Heart left ventricle (tissue), 16 donors: ENCODE data around the gene TOX2. TPM values are rescaled to one million over a fixed set of nuclear protein-coding genes. Genes with fewer than 3 reads are reported as not detected.
A peak's percentile ranks its signal among the peaks of the same experiment; 100 is the strongest.

ENCODE experiments used
- ATAC-seq, 4 donors: fragments of 200-7000 bp; cut with Tn5 transposase; one replicate each; pipeline ENCODE4 v1.9.1; 2020 to 2022; ENCODE audit warnings: moderate library complexity in 4 of 4, mild to moderate bottlenecking in 3 of 4, moderate number of reproducible peaks in 1 of 4
- DNase-seq, 5 donors: peaks; one replicate each; pipeline ENCODE4 v3.0.0-alpha.2; 2020
- H3K27ac ChIP-seq, 12 donors: fragments of 200-600 bp; sonication (generic) in 4 of 12; one replicate each; pipeline versions ENCODE4 v1.5.0 to v1.8.0; 2016 to 2022; ENCODE audit warnings: mild to moderate bottlenecking in 2 of 12
- H3K27me3 ChIP-seq, 9 donors: fragments of 200-600 bp; sonication (generic) in 2 of 9; one replicate each; pipeline versions ENCODE4 v1.5.1 to v1.8.0; 2016 to 2022; ENCODE audit warnings: mild to moderate bottlenecking in 3 of 9
- H3K36me3 ChIP-seq, 9 donors: fragments of 200-600 bp; sonication (generic) in 2 of 9; one replicate each; pipeline versions ENCODE4 v1.5.0 to v1.8.0; 2018 to 2022; ENCODE audit warnings: mild to moderate bottlenecking in 2 of 9
- H3K4me1 ChIP-seq, 12 donors: fragments of 200-600 bp; sonication (generic) in 4 of 12; one replicate each; pipeline versions ENCODE4 v1.5.0 to v1.8.0; 2016 to 2022; ENCODE audit warnings: mild to moderate bottlenecking in 3 of 12
- H3K4me3 ChIP-seq, 12 donors: fragments of 200-600 bp; sonication (generic) in 4 of 12; one replicate each; pipeline versions ENCODE4 v1.5.0 to v1.8.0; 2017 to 2022; ENCODE audit warnings: mild to moderate bottlenecking in 9 of 12, moderate library complexity in 4 of 12
- H3K9me3 ChIP-seq, 12 donors: fragments of 200-600 bp; sonication (generic) in 4 of 12; one replicate each; pipeline versions ENCODE4 v1.5.0 to v1.8.0; 2016 to 2022; ENCODE audit warnings: mild to moderate bottlenecking in 1 of 12
- POLR2A ChIP-seq, 2 donors: fragments of 450-650 bp; IDR thresholded peaks; one replicate each; pipeline ENCODE4 v1.6.1; 2017; ENCODE audit warnings: antibody characterized with exemption in 2 of 2, mild to moderate bottlenecking in 2 of 2, moderate library complexity in 2 of 2
- WGBS, 4 donors: extraction: QIAGEN DNeasy Blood & Tissue Kit in 2 of 4; methylation state at CpG; one replicate each; pipeline versions ENCODE4 v1.1.5 to v1.1.7; 2013 to 2018; 5-methylcytosine and 5-hydroxymethylcytosine counted together
- intact Hi-C, 10 donors: fragments of 100-400 bp; cut with DNase I; formaldehyde crosslinking; loops; one replicate each; pipeline versions ENCODE4 v1.11.1 to v1.14.2; 2022
- polyA plus RNA-seq, 2 donors: library from polyadenylated mRNA; stranded (reverse); fragments of 200-250 nt; gene quantifications; one replicate each; pipeline ENCODE4 v1.2.3, GENCODE V29; 2013
- total RNA-seq, 9 donors: library from RNA; depleted of rRNA in 2 of 9; stranded (reverse); fragments of >200 nt in 2 of 9; fragmentation: NEBNext Ultra II Directional in 3 of 9; extraction: Animal tissue kit (Norgen Biotek cat#: 25700) in 3 of 9; gene quantifications; one replicate each; pipeline versions ENCODE4 v1.1.0 to v1.2.4, GENCODE V29; 2016 to 2023
- TF ChIP-seq, protein P1 (sequence below), 12 donors: fragments of 200-600 bp; sonication (generic) in 4 of 12; IDR thresholded peaks; one replicate each; pipeline versions ENCODE4 v1.5.0 to v1.8.0; 2018 to 2022; ENCODE audit warnings: antibody characterized with exemption in 12 of 12, mild to moderate bottlenecking in 5 of 12
- donor health status: ischemic (EF 13 %, LVEDD 7.1; RV severe dilation, severe dysfunction).
- donor health status: healthy with polysubstance abuse.
- donor health status: DM: no; HTN: yes; CAD: no.
- donor health status: DM: no; HTN: no; CAD: no.
- donor health status: ischemic (EF 25% LVEDD 6.9; RV normal size, moderate dysfunction).
- donor health status: ischemic (EF 25% LVEDD 5.7; RV mildly dilated, moderate dysfunction).
- donor health status: healthy.
- donor health status: DM: yes; HTN: yes; CAD: no.
- donor health status: ischemic (EF 35%, LVEDD 5.7; RV mildly dilated, moderate dysfunction).
- donor health status: nonischemic (EF 11% LVEDD 7.7; RV severe dilation, severe dysfunction).
- donor health status: DM: yes; HTN: yes; CAD: no.
- donor health status: PGD.
- donor health status: ischemic (EF 29% LVEDD 5.4; RV normal size, mild dysfunction).
- donor health status: nonischemic (EF 23%, LVEDD 6.1; RV moderate dilation, normal function).

Gene TOX2
- total and polyA plus RNA-seq, 11 donors = 0.53 to 3.0 (median 0.91) TPM

DNA sequence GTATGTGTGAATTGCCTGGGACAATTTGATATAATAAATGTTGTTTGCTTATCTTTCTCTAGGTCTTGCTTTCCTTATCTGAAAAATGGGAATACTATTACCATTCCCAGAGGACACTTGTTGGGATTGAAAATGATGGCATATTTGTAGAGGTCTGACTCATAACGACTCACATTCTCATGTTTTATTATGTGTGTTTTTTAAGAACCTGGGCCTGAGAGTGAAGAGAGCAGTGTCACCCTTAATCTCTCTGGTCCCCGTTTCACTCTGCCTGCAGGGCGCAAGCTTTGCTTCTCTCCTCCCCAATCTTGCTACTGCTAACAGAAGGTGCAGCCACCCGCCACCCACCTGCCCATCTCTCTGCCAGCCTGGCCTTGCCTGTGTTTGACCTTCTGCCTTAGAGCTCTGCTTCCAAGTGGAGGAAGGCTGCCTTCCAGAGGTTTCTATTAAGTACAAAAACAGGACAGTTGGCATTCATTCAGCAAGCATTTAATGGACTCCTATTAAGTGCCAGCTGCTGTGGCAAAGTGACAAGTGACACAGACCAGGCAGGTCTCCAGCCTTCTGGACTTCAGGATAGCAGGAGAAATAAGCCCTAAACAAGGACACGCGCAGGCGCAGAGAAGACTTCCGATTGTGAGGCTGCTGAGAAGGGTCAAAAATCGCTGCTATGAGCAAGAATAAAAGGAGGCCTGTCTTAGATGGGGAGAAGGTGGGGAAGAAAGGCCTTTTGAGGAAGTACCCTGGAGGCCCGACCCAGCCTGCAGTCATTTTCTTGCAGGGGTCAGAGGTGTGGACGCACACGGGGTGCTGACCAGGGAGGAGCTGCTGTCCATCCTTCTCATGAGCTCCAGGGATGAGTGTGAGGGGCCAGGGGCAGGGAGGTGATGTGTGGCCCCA lies 159.8 kb downstream of the TOX2 start:
- DNase-seq (peak; percentile 41 to 88 (median 77)), ATAC-seq (peak; percentile 88 to 94 (median 92))
- WGBS, 4 donors = 51 to 70% (median 59%) methylated on average over 12 of the region's 12 CpGs
- no peaks in the 10 kb centered on the region for H3K36me3 ChIP-seq
- H3K27ac ChIP-seq = peak overlapping the region in 10 of 12 donors; percentile 6 to 62 (median 48)
- H3K27me3 ChIP-seq = peaks cover 0 to 7% (median 0%) of the 10 kb centered on the region in 9 donors
- H3K9me3 ChIP-seq = no peaks in the 10 kb centered on the region
- H3K4me3 ChIP-seq = no peak overlapping the region
- intact Hi-C loops = loop anchor here in 6 of 10 donors (2.0 to 10.0 kb wide), 7 partner anchors 227 to 627 kb away; no protein-coding TSS in a partner anchor
- TF ChIP-seq POLR2A (IDR thresholded peaks at IDR 0.05) = no peak
- TF ChIP-seq, protein P1, sequence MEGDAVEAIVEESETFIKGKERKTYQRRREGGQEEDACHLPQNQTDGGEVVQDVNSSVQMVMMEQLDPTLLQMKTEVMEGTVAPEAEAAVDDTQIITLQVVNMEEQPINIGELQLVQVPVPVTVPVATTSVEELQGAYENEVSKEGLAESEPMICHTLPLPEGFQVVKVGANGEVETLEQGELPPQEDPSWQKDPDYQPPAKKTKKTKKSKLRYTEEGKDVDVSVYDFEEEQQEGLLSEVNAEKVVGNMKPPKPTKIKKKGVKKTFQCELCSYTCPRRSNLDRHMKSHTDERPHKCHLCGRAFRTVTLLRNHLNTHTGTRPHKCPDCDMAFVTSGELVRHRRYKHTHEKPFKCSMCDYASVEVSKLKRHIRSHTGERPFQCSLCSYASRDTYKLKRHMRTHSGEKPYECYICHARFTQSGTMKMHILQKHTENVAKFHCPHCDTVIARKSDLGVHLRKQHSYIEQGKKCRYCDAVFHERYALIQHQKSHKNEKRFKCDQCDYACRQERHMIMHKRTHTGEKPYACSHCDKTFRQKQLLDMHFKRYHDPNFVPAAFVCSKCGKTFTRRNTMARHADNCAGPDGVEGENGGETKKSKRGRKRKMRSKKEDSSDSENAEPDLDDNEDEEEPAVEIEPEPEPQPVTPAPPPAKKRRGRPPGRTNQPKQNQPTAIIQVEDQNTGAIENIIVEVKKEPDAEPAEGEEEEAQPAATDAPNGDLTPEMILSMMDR (IDR thresholded peaks at IDR 0.05) = no peak
- peaks cover 0 to 25% (median 1%) of the 10 kb centered on the region in 12 donors for H3K4me1 ChIP-seq

DNA sequence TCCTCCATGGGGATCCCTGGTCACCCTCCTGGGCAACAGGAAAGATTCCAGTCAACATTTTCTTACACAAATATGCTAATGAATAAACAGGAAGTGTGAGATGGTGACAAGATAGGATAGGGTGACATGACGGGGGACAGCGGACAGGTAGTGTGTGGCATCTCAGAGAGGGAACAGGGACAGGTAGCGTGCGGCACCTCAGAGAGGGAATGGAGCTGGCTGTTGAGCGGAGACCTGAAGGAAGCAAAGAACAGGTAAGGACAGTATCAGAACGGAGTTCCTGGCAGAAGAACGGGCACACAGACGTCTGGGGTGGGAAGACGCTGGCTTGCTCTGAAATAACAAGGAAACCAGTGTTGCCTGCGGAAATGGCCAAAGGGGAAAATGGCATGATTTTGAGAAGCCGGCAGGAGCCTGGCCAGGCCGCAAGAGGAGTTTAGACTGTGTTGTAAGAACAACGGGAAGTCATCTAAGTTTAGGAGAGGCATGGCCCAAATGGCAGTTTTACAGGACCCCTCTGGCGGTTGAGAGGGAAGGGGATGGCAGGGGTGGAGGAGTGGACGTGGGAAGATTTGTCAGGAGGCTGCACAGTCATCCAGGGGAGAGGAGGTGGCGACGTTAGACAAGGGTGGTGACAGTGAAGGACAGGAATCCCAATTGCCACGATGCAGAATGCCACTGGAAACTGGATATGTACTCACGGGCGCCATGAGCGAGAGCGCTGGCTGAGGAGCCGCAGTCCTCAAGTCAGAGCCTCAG lies 160.7 kb downstream of the TOX2 start:
- peaks cover 0 to 7% (median 0%) of the 10 kb centered on the region in 9 donors for H3K27me3 ChIP-seq
- no peaks in the 10 kb centered on the region for H3K9me3 ChIP-seq
- H3K4me3 ChIP-seq = no peak overlapping the region
- ATAC-seq (no peak), DNase-seq (no peak)
- no peaks in the 10 kb centered on the region for H3K36me3 ChIP-seq
- intact Hi-C loops = loop anchor here in 5 of 10 donors (2.0 to 10.0 kb wide), 6 partner anchors 228 to 628 kb away; no protein-coding TSS in a partner anchor
- peaks cover 0 to 16% (median 1%) of the 10 kb centered on the region in 12 donors for H3K4me1 ChIP-seq
- H3K27ac ChIP-seq = peak overlapping the region in 8 of 12 donors; percentile 6 to 62 (median 50)
- WGBS, 4 donors = 87 to 90% (median 88%) methylated on average over 23 of the region's 23 CpGs
- no peak for TF ChIP-seq POLR2A (IDR thresholded peaks at IDR 0.05)
- TF ChIP-seq, protein P1 (IDR thresholded peaks at IDR 0.05) = no peak

DNA sequence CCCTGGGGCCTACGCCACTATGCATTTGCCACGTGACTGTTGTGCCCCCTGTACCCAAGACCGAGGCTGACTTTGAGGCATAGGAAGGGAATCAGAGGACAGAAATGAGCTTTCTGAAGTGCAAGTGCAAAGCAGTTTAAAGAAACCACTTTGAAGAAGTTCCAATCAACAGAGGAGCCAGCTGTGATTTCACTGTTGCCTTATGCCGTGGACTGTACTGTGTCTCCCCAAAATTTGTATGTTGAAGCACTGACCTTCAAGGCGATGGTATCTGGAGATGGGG lies 161.2 kb downstream of the TOX2 start:
- TF ChIP-seq POLR2A (IDR thresholded peaks at IDR 0.05) = no peak
- TF ChIP-seq, protein P1 (IDR thresholded peaks at IDR 0.05) = no peak
- Histone ChIP-seq H3K27me3 (peaks cover 0 to 7% (median 0%) of the 10 kb centered on the region in 9 donors), H3K36me3 (no peaks in the 10 kb centered on the region), H3K9me3 (no peaks in the 10 kb centered on the region), H3K4me3 (no peak overlapping the region), H3K4me1 (peaks cover 0 to 18% (median 1%) of the 10 kb centered on the region in 12 donors), H3K27ac (no peak overlapping the region)
- no peak for ATAC-seq
- intact Hi-C loops = loop anchor here in 5 of 10 donors (2.0 to 10.0 kb wide), 6 partner anchors 229 to 629 kb away; no protein-coding TSS in a partner anchor
- DNase-seq = no peak
- WGBS, 4 donors = 91 to 96% (median 93%) methylated on average over 5 of the region's 5 CpGs

DNA sequence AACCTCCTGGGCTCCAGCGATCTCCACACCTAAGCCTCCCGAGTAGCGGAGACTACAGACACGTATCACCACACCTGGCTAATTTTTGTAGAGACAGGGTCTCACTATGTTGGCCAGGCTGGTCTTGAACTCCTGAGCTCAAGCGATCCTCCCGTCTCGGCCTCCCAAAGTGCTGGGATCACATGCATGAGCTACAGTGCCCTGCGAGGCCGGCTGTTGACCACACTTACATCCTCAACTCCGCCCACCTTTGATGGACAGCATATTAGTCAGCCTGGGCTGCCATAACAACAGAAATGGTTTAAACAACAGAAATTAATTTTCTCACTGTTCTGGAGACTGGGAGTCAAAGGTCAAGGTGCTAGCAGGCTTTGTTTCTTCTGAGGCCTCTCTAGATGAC lies 164.6 kb downstream of the TOX2 start:
- TF ChIP-seq POLR2A (IDR thresholded peaks at IDR 0.05) = no peak
- TF ChIP-seq, protein P1 (IDR thresholded peaks at IDR 0.05) = no peak
- ATAC-seq (no peak), DNase-seq (no peak)
- H3K4me3 ChIP-seq = no peak overlapping the region
- no peak overlapping the region for H3K27ac ChIP-seq
- H3K27me3 ChIP-seq = no peaks in the 10 kb centered on the region
- intact Hi-C loops = loop anchor here in 5 of 10 donors (2.0 to 10.0 kb wide), 6 partner anchors 232 to 632 kb away; no protein-coding TSS in a partner anchor
- WGBS, 4 donors = 91 to 98% (median 95%) methylated on average over 10 of the region's 10 CpGs
- H3K4me1 ChIP-seq = peaks cover 0 to 27% (median 3%) of the 10 kb centered on the region in 12 donors
- H3K9me3 ChIP-seq = no peaks in the 10 kb centered on the region
- no peaks in the 10 kb centered on the region for H3K36me3 ChIP-seq
